Endodermal cell (in vitro differentiated cells): Measurements from ENCODE around the gene CDK4. TPM values are rescaled to one million over a fixed set of nuclear protein-coding genes. Genes with fewer than 3 reads are reported as not detected.

Experiments used
- DNase-seq: peaks from one replicate; pipeline ENCODE4 v3.0.0-alpha.2; 2017
- H3K27ac ChIP-seq: 2 replicates; pipeline ENCODE4 v1.5.1; 2013; ENCODE audit warnings: mild to moderate bottlenecking, low read depth, low read length, moderate library complexity
- H3K27me3 ChIP-seq: 2 replicates; pipeline ENCODE4 v1.6.1; 2013; ENCODE audit warnings: mild to moderate bottlenecking, low read length, moderate library complexity; ENCODE audit not compliant: insufficient read depth, control insufficient read depth, poor library complexity, severe bottlenecking
- H3K36me3 ChIP-seq: 2 replicates; pipeline ENCODE4 v1.7.0; 2013; ENCODE audit warnings: mild to moderate bottlenecking, low read length, moderate library complexity; ENCODE audit not compliant: control insufficient read depth, insufficient read depth
- H3K4me1 ChIP-seq: one replicate; pipeline ENCODE4 v1.7.0; 2013; ENCODE audit warnings: low read length; ENCODE audit not compliant: control insufficient read depth, insufficient read depth
- H3K4me3 ChIP-seq: 2 replicates; pipeline ENCODE4 v1.5.1; 2013; ENCODE audit warnings: mild to moderate bottlenecking, low read length, moderate library complexity
- H3K9ac ChIP-seq: 2 replicates; pipeline ENCODE4 v1.6.1; 2013; ENCODE audit warnings: mild to moderate bottlenecking, low read length, moderate library complexity; ENCODE audit not compliant: poor library complexity, severe bottlenecking; ENCODE audit errors: extremely low read depth
- H3K9me3 ChIP-seq: 2 replicates; pipeline ENCODE4 v1.6.1; 2013; ENCODE audit warnings: mild to moderate bottlenecking, low read length, moderate library complexity; ENCODE audit not compliant: control insufficient read depth
- H3K27ac Mint-ChIP-seq: 2 replicates; pipeline ENCODE4 v1.8.0; 2020; ENCODE audit warnings: mixed read lengths
- H3K27me3 Mint-ChIP-seq: 2 replicates; pipeline ENCODE4 v1.8.0; 2021; ENCODE audit warnings: mild to moderate bottlenecking, mixed read lengths; ENCODE audit not compliant: insufficient read depth
- H3K36me3 Mint-ChIP-seq: 2 replicates; pipeline ENCODE4 v1.8.0; 2020; ENCODE audit warnings: low read depth, mixed read lengths
- H3K4me1 Mint-ChIP-seq: 2 replicates; pipeline ENCODE4 v1.8.0; 2020; ENCODE audit warnings: mixed read lengths
- H3K4me3 Mint-ChIP-seq: 2 replicates; pipeline ENCODE4 v1.8.0; 2020; ENCODE audit warnings: mild to moderate bottlenecking, moderate library complexity, mixed read lengths
- H3K9me3 Mint-ChIP-seq: 2 replicates; pipeline ENCODE4 v1.8.0; 2020; ENCODE audit warnings: mild to moderate bottlenecking, mixed read lengths
- CTCF ChIP-seq: fragments of 200-600 bp; sonication (generic); conservative IDR thresholded peaks from 2 replicates; pipeline ENCODE4 v1.5.0; 2021; ENCODE audit warnings: antibody characterized with exemption, mild to moderate bottlenecking
- WGBS, 2 experiments: methylation state at CpG; one replicate each; pipeline versions ENCODE4 v1.1.5 to v1.1.7; 2013; ENCODE audit warnings: missing lambda C conversion rate in 2 of 2, mixed read lengths in 1 of 2; ENCODE audit not compliant: insufficient coverage in 1 of 2, insufficient read length in 1 of 2; 5-methylcytosine and 5-hydroxymethylcytosine counted together
- total RNA-seq, 2 donors: library from RNA; stranded (reverse); fragmentation: NEBNext Ultra II Directional in 1 of 2; extraction: Animal tissue kit (Norgen Biotek cat#: 25700) in 1 of 2; gene quantifications; 2 replicates in 1 of 2; 3 replicates in 1 of 2; pipeline ENCODE4 v1.2.1, GENCODE V29; 2021

CDK4 gene
- total RNA-seq, 2 donors from 2014 or later, result 144 to 186 TPM

- Histone ChIP-seq H3K36me3 (peaks cover 31% of the 10 kb centered on the region), H3K4me1 (peaks cover 6% of the 10 kb centered on the region), H3K9me3 (no peaks in the 10 kb centered on the region), H3K4me3 (peak within 1 kb of the TSS; percentile 75), H3K27ac (no peak within 1 kb of the TSS), H3K9ac (no peak within 1 kb of the TSS), H3K27me3 (peaks cover 56% of the 10 kb centered on the region)
- Mint-ChIP-seq H3K27ac (peak within 1 kb of the TSS; percentile 8), H3K36me3 (peaks cover 23% of the 10 kb centered on the region), H3K4me1 (peaks cover 17% of the 10 kb centered on the region), H3K4me3 (peak within 1 kb of the TSS; percentile 49), H3K27me3 (peaks cover 58% of the 10 kb centered on the region), H3K9me3 (no peaks in the 10 kb centered on the region)
- DNase-seq, result peak; percentile 94
- WGBS, 2 experiments, result 3 to 8% methylated on average over 20 to 38 of the region's 38 CpGs
- TF ChIP-seq CTCF, result no peak
Observed at GRCh38 chr12:57766464-57767304, 14.6 kb upstream of the CDK4 start, which contains the start of gene CYP27B1. TSS of gene CYP27B1 (minus strand) at chr12:57767078. CDS start at chr12:57767041, 37 bp downstream.

GRCh38 chr12:57765698-57766463 is 13.8 kb upstream of the CDK4 start:
- H3K27me3 ChIP-seq, result peaks cover 64% of the 10 kb centered on the region

More at GRCh38 chr12:57765698-57766463, 13.8 kb upstream of the CDK4 start:
- Histone ChIP-seq H3K27ac (no peak overlapping the region), H3K4me1 (peaks cover 6% of the 10 kb centered on the region), H3K9ac (no peak overlapping the region), H3K9me3 (no peaks in the 10 kb centered on the region), H3K4me3 (peak overlapping the region; percentile 75), H3K36me3 (peaks cover 30% of the 10 kb centered on the region)
- peak; percentile 74 for DNase-seq
- Mint-ChIP-seq H3K27me3 (peaks cover 66% of the 10 kb centered on the region), H3K9me3 (no peaks in the 10 kb centered on the region), H3K27ac (no peak overlapping the region), H3K4me1 (peaks cover 13% of the 10 kb centered on the region), H3K36me3 (peaks cover 23% of the 10 kb centered on the region), H3K4me3 (peak overlapping the region; percentile 49)
- no peak for TF ChIP-seq CTCF
- WGBS, 2 experiments, result 6 to 11% methylated on average over 18 to 40 of the region's 40 CpGs
